ENCODE results near the gene C4orf46. TPM values are rescaled to one million over a fixed set of nuclear protein-coding genes. Genes with fewer than 3 reads are reported as not detected.

Gene C4orf46
- total and polyA plus RNA-seq, 2 experiments from 2014 or later = 23.9 to 41.5 TPM

GRCh38 chr4:158636619-158637018, 35.1 kb downstream of the C4orf46 start:
- H3K4me3 Mint-ChIP-seq = no peak overlapping the region
- Histone ChIP-seq H3K79me2 (replicated peaks; ENCODE audit: insufficient read depth) (no peaks in the 10 kb centered on the region), H3K9me2 (ENCODE audit: insufficient read depth) (0 out of 2 replicates have a peak, but pooled peaks cover 8% of the 10 kb centered on the region), H3F3A (replicated peaks; ENCODE audit: low read depth) (no peaks in the 10 kb centered on the region), H2AFZ (no peak overlapping the region), H3K27ac (ENCODE audit: low read depth) (no peak overlapping the region), H3K27me3 (ENCODE audit: insufficient read depth) (no peaks in the 10 kb centered on the region), H3K36me3 (ENCODE audit: insufficient read depth) (no peaks in the 10 kb centered on the region), H4K20me1 (replicated peaks; ENCODE audit: insufficient read depth) (no peaks in the 10 kb centered on the region), H3K4me1 (ENCODE audit: insufficient read depth) (no peaks in the 10 kb centered on the region), H3K4me2 (no peak overlapping the region), H3K4me3 (no peak overlapping the region)
- H3K36me3 Mint-ChIP-seq (ENCODE audit: low read depth) = no peaks in the 10 kb centered on the region
- H3K27me3 Mint-ChIP-seq (ENCODE audit: insufficient read depth, low read depth, poor library complexity) = peaks cover 1% of the 10 kb centered on the region
- TF ChIP-seq STAT1 (IDR thresholded peaks at IDR 0.05; ENCODE audit: unreplicated experiment) (no peak), POLR2AphosphoS5 (IDR thresholded peaks at IDR 0.05; ENCODE audit: low read depth) (no peak), EZH2 (IDR thresholded peaks at IDR 0.05; ENCODE audit: low read depth, unreplicated experiment) (no peak), ZNF331 (CRISPR knock-in tag; IDR thresholded peaks at IDR 0.05; ENCODE audit: low read depth) (no peak), CTCF (conservative IDR thresholded peaks at IDR 0.05; ENCODE audit: low read depth in 2 of 2) (no peak), ZNF462 (CRISPR knock-in tag; IDR thresholded peaks at IDR 0.05) (no peak), EZH2phosphoT487 (IDR thresholded peaks at IDR 0.05; ENCODE audit: unreplicated experiment) (no peak), JUNB (IDR thresholded peaks at IDR 0.05; ENCODE audit: unreplicated experiment) (no peak), CREB1 (CRISPR knock-in tag; IDR thresholded peaks at IDR 0.05; ENCODE audit: low read depth) (no peak), ZNF114 (CRISPR knock-in tag; IDR thresholded peaks at IDR 0.05) (no peak), NANOG (IDR thresholded peaks at IDR 0.05; ENCODE audit: borderline replicate concordance) (no peak), REST (IDR thresholded peaks at IDR 0.05; ENCODE audit: unreplicated experiment) (no peak), ETS1 (IDR thresholded peaks at IDR 0.05) (no peak)
- H3K9me3 Mint-ChIP-seq = no peaks in the 10 kb centered on the region
- DNase-seq (ENCODE audit: low spot score) (no peak), ATAC-seq (no peak)
- no peaks in the 10 kb centered on the region for H3K4me1 Mint-ChIP-seq
- no peak overlapping the region for H3K27ac Mint-ChIP-seq

Measured in GM23338 (cell line).